Testis (tissue), 3 donors: Measurements from ENCODE around the gene NDST1. TPM values are rescaled to one million over a fixed set of nuclear protein-coding genes. Genes with fewer than 3 reads are reported as not detected.
A peak's percentile ranks its signal among the peaks of the same experiment; 100 is the strongest.

Experiments used
- DNase-seq: peaks from one replicate; pipeline ENCODE4 v3.0.0-alpha.2; 2019
- H3K27ac ChIP-seq, 2 donors: fragments of 200-600 bp; sonication (generic); one replicate each; pipeline ENCODE4 v1.5.1; 2019
- H3K27me3 ChIP-seq: fragments of 200-600 bp; sonication (generic); one replicate; pipeline ENCODE4 v1.5.1; 2019
- H3K36me3 ChIP-seq: fragments of 200-600 bp; sonication (generic); one replicate; pipeline ENCODE4 v1.5.1; 2017; ENCODE audit warnings: low read depth; ENCODE audit errors: missing control alignments
- H3K4me1 ChIP-seq: fragments of 200-600 bp; sonication (generic); one replicate; pipeline ENCODE4 v1.5.1; 2019
- H3K4me3 ChIP-seq, 2 donors: fragments of 200-600 bp; sonication (generic); one replicate each; pipeline ENCODE4 v1.5.1; 2017 to 2019
- H3K9me3 ChIP-seq: fragments of 200-600 bp; sonication (generic); one replicate; pipeline ENCODE4 v1.5.1; 2017
- POLR2A ChIP-seq: fragments of 450-650 bp; IDR thresholded peaks from one replicate; pipeline ENCODE4 v1.6.1; 2017; ENCODE audit warnings: antibody characterized with exemption, mild to moderate bottlenecking, moderate library complexity
- WGBS, 2 donors: methylation state at CpG; one replicate each; pipeline ENCODE4 v1.1.5; 2018; 5-methylcytosine and 5-hydroxymethylcytosine counted together
- intact Hi-C: fragments of 100-400 bp; cut with DNase I; formaldehyde crosslinking; loops from one replicate; pipeline ENCODE4 v1.15.1; 2023; ENCODE audit warnings: low total_unique reads
- polyA plus RNA-seq: library from polyadenylated mRNA; stranded (reverse); fragments of 350-450 nt; fragmentation: Illumina TruSeq; extraction: RNeasy Lipid Tissue Mini Kit (QIAGEN cat#74804); gene quantifications from one replicate; pipeline ENCODE4 v1.2.3, GENCODE V29; 2014; ENCODE audit warnings: low read depth, low replicate concordance; ENCODE audit not compliant: insufficient read depth
- total RNA-seq, 2 donors: library from RNA; depleted of rRNA; stranded (reverse); fragments of >200 nt; gene quantifications; one replicate each; pipeline ENCODE4 v1.2.3, GENCODE V29; 2016
- TF ChIP-seq, protein P1 (sequence below), 3 experiments: fragments of 450-650 bp in 2 of 3; fragments of 200-600 bp in 1 of 3; sonication (generic) in 1 of 3; IDR thresholded peaks; one replicate each; pipeline ENCODE4 v1.5.1; 2016 to 2019; ENCODE audit warnings: antibody characterized with exemption in 3 of 3, mild to moderate bottlenecking in 2 of 3, moderate library complexity in 1 of 3

Gene NDST1
- total and polyA plus RNA-seq, 3 donors from 2014 or later: 55.0 to 174 (median 167) TPM

GRCh38 chr5:150505041-150505511, 2.9 kb upstream of the NDST1 start:
- TF ChIP-seq, protein P1, sequence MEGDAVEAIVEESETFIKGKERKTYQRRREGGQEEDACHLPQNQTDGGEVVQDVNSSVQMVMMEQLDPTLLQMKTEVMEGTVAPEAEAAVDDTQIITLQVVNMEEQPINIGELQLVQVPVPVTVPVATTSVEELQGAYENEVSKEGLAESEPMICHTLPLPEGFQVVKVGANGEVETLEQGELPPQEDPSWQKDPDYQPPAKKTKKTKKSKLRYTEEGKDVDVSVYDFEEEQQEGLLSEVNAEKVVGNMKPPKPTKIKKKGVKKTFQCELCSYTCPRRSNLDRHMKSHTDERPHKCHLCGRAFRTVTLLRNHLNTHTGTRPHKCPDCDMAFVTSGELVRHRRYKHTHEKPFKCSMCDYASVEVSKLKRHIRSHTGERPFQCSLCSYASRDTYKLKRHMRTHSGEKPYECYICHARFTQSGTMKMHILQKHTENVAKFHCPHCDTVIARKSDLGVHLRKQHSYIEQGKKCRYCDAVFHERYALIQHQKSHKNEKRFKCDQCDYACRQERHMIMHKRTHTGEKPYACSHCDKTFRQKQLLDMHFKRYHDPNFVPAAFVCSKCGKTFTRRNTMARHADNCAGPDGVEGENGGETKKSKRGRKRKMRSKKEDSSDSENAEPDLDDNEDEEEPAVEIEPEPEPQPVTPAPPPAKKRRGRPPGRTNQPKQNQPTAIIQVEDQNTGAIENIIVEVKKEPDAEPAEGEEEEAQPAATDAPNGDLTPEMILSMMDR (IDR thresholded peaks at IDR 0.05): no peak
- TF ChIP-seq POLR2A: no peak
- intact Hi-C loops: no loop called here
- 52 to 76% methylated on average over 8 of the region's 8 CpGs for WGBS, 2 donors
- Histone ChIP-seq H3K27ac (peak overlapping the region in 1 of 2 donors; percentile 42), H3K36me3 (no peaks in the 10 kb centered on the region), H3K4me3 (no peak overlapping the region), H3K27me3 (no peaks in the 10 kb centered on the region), H3K4me1 (peaks cover 98% of the 10 kb centered on the region), H3K9me3 (no peaks in the 10 kb centered on the region)
- no peak for DNase-seq

GRCh38 chr5:150505816-150506215, 2.1 kb upstream of the NDST1 start:
- Histone ChIP-seq H3K4me1 (peaks cover 97% of the 10 kb centered on the region), H3K27ac (no peak overlapping the region), H3K36me3 (no peaks in the 10 kb centered on the region), H3K4me3 (no peak overlapping the region), H3K9me3 (no peaks in the 10 kb centered on the region), H3K27me3 (no peaks in the 10 kb centered on the region)
- no peak for DNase-seq
- 81 to 91% methylated on average over 8 of the region's 8 CpGs for WGBS, 2 donors
- intact Hi-C loops: no loop called here
- TF ChIP-seq POLR2A: no peak
- TF ChIP-seq, protein P1 (IDR thresholded peaks at IDR 0.05): no peak

DNA sequence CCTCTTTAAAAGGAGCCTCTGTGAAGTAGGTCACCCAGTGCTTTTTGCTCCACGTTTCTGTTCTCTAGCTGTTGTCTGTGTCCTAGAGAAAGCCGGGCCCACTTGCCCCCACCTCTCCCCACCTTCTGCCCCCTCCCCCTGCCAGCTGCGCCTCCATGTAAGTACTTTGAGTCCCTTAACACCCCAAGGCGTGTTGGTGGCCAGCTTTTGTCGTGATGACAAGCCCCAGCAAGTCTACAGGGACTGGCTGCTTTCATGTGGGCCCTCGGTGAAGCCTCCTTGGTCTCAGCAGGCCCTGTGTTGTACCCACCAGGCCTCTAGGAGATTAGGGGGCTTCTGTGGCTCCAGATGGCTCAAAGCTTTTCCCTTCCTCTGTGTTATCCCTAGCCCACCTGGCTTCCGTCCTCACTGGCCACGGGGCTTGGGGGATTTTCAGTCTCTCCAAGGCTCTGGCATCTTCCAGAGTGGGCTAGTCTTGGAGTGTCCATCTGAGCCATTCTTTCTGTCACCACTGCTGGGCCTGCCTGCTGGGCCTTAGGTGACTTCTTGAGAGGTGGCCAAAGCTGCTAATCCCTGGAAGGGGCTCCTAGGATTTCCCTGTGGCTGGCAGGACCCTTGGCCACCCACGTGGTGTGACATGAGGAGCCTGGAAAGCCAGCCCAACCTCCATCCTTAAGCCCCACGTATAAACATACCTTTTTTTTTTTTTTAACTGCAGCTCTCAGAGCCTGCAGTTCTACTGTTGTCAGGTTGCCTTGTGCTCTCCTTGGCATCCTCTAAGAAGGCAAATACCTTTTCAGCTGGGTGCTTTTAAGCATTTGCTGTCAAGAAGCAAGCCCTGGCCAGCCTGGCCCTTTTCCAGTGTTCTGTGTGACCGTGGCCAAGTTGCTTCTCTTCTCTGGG, 1.1 kb upstream of the NDST1 start:
- no peak for TF ChIP-seq POLR2A
- TF ChIP-seq, protein P1 (IDR thresholded peaks at IDR 0.05): no peak
- peak overlapping the region; percentile 50 to 77 for H3K27ac ChIP-seq
- intact Hi-C loops: no loop called here
- H3K36me3 ChIP-seq: no peaks in the 10 kb centered on the region
- DNase-seq: no peak
- peaks cover 97% of the 10 kb centered on the region for H3K4me1 ChIP-seq
- 45 to 53% methylated on average over 11 of the region's 11 CpGs for WGBS, 2 donors
- no peaks in the 10 kb centered on the region for H3K27me3 ChIP-seq
- no peaks in the 10 kb centered on the region for H3K9me3 ChIP-seq
- no peak overlapping the region for H3K4me3 ChIP-seq

- H3K36me3 ChIP-seq: no peaks in the 10 kb centered on the region
- no peaks in the 10 kb centered on the region for H3K9me3 ChIP-seq
- H3K27me3 ChIP-seq: no peaks in the 10 kb centered on the region
- no peak overlapping the region for H3K4me3 ChIP-seq
- H3K4me1 ChIP-seq: peaks cover 91% of the 10 kb centered on the region
- DNase-seq: no peak
- WGBS, 2 donors: 39 to 63% methylated on average over 2 of the region's 2 CpGs
- peak overlapping the region; percentile 50 to 60 for H3K27ac ChIP-seq
- intact Hi-C loops: no loop called here
- no peak for TF ChIP-seq POLR2A
- TF ChIP-seq, protein P1 (IDR thresholded peaks at IDR 0.05): no peak
Observed at GRCh38 chr5:150508277-150508640, 328 bp downstream of the NDST1 start.
